Duodenal mucosa (tissue), 2 donors: Measurements from ENCODE around the gene WDFY3.
"Not testable (repeated sequence)": the region's sequence is repeated elsewhere in the genome, so short reads cannot be mapped to it uniquely, and the experiment has no call there.

Experiments
- H3K27ac ChIP-seq: one replicate; pipeline ENCODE4 v1.7.0; 2013; ENCODE audit warnings: low read depth, low read length
- H3K27me3 ChIP-seq, 2 donors: one replicate each; pipeline ENCODE4 v1.7.0; 2013; ENCODE audit warnings: low read length in 2 of 2, control low read depth in 1 of 2; ENCODE audit not compliant: insufficient read depth in 2 of 2, control insufficient read depth in 1 of 2
- H3K36me3 ChIP-seq, 2 donors: one replicate each; pipeline ENCODE4 v1.7.0; 2013; ENCODE audit warnings: low read length in 2 of 2, control low read depth in 1 of 2; ENCODE audit not compliant: insufficient read depth in 2 of 2, control insufficient read depth in 1 of 2
- H3K4me1 ChIP-seq, 2 donors: one replicate each; pipeline ENCODE4 v1.7.0; 2013; ENCODE audit warnings: low read length in 2 of 2, control low read depth in 1 of 2; ENCODE audit not compliant: insufficient read depth in 2 of 2, control insufficient read depth in 1 of 2
- H3K4me3 ChIP-seq, 2 donors: one replicate each; pipeline ENCODE4 v1.7.0; 2013; ENCODE audit warnings: low read length in 2 of 2, low read depth in 1 of 2
- H3K9ac ChIP-seq, 2 donors: one replicate each; pipeline ENCODE4 v1.7.0; 2013; ENCODE audit warnings: low read length in 2 of 2, low read depth in 1 of 2
- H3K9me3 ChIP-seq, 2 donors: one replicate each; pipeline ENCODE4 v1.7.0; 2013; ENCODE audit warnings: low read length in 2 of 2, control low read depth in 1 of 2; ENCODE audit not compliant: control insufficient read depth in 1 of 2

Gene WDFY3

DNA sequence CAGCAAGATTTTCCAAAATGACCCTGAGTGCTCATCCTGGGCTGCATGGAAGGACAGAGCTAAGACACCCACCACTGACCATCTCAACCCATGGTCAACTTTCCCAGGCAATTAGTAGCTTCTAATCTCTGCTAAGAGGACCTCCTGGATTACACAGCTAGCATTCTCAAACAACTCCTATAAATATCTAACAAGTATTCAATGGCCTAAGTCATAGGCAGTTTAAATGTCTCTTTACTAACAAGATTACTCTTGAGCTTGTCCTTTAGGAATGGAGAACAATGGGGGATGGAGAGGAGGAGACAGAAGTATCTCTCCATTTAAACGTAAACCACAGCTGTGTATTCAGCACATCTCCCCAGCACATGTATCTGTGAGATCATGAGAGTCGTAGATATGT lies 118.1 kb downstream of the WDFY3 start:
- Histone ChIP-seq H3K9ac (no peak overlapping the region), H3K9me3 (no peaks in the 10 kb centered on the region), H3K27ac (no peak overlapping the region), H3K36me3 (peaks cover 0 to 4% of the 10 kb centered on the region in 2 donors), H3K4me1 (no peaks in the 10 kb centered on the region), H3K4me3 (no peak overlapping the region), H3K27me3 (no peaks in the 10 kb centered on the region)

DNA sequence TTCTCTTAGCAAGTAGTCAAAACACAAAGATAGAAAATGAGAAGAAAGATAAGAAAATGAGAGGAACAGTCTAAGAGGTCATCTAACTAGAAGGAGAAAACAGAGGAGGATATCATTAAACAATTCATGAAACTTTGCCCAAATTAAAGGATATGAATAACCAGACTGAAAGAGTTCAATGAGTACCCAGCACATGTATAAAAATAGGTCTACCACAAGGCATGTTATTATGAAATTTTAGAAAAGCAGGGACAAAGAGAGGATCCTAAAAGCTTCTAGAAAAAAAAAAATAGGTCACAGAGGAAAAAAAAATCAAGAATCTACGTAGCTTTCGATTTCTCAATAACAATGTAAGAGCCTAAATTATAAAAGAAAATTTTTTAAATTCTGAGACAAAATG lies 118.5 kb downstream of the WDFY3 start:
- Histone ChIP-seq H3K4me1 (no peaks in the 10 kb centered on the region), H3K27me3 (no peaks in the 10 kb centered on the region), H3K27ac (no peak overlapping the region), H3K9me3 (no peaks in the 10 kb centered on the region), H3K36me3 (peaks cover 0 to 4% of the 10 kb centered on the region in 2 donors), H3K4me3 (no peak overlapping the region), H3K9ac (no peak overlapping the region)

DNA sequence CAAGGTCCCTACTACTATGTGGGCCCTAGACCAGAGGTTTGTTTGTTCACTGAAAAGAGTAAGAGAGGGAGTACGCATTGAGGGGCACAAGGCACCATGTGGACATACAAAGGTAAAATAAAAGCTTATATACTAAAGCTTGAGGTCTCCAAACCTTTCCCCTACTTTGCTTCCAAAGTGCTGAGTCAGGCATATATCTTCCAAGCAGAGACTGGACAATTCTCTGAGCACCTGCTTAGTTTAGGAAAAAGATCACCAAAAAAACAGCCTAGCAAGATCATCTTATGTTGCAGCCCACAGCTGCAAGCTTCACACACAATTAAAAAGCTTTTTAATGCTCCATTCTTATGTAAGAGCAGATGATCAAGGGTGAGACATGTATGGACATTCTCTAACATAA lies 119.5 kb downstream of the WDFY3 start:
- Histone ChIP-seq H3K27ac (no peak overlapping the region), H3K27me3 (no peaks in the 10 kb centered on the region), H3K4me3 (no peak overlapping the region), H3K9me3 (no peaks in the 10 kb centered on the region), H3K36me3 (peaks cover 0 to 4% of the 10 kb centered on the region in 2 donors), H3K4me1 (no peaks in the 10 kb centered on the region), H3K9ac (no peak overlapping the region)

DNA sequence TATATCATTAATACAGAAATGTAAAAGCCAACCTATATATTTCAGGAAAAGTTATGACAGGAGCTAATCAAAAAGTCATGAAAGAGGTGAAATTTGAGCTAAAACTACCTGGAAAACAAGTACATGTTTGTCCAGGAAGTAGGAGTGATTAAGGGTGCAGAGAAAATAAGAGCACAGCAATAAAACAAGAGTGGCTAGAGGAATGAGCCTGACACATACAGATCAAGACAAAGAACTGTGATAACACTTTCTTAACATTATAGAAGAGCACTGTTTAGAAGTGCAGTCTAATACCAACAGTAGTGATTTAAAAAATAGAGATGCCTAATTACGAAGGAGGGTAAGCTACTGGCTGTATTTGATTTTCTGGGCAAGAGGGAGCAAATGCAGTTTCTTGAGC lies 125.1 kb downstream of the WDFY3 start:
- Histone ChIP-seq H3K36me3 (peaks cover 0 to 4% of the 10 kb centered on the region in 2 donors), H3K27ac (no peak overlapping the region), H3K4me1 (no peaks in the 10 kb centered on the region), H3K9me3 (no peaks in the 10 kb centered on the region), H3K27me3 (no peaks in the 10 kb centered on the region), H3K4me3 (no peak overlapping the region), H3K9ac (no peak overlapping the region)

DNA sequence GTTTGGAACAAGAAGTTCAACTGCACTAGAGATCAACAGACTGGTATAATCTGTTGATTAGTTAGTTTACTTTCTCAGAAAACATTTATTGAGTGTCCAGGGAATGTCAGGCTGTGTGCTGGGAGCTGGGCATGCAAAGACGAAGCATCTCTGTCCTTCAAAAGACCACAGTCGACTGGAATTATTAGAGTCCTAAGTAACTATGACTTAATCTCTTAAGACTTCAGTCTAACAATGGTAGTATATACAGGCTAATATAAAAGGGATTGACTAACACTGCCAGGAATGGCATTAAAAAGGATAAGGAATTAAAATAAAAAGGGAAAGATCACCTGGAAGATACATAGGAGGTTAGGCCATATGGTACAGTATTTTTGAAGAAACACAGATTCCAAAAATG lies 128.7 kb downstream of the WDFY3 start:
- Histone ChIP-seq H3K27ac (no peak overlapping the region), H3K4me3 (no peak overlapping the region), H3K36me3 (peaks cover 3 to 4% of the 10 kb centered on the region in 2 donors), H3K27me3 (no peaks in the 10 kb centered on the region), H3K9me3 (no peaks in the 10 kb centered on the region), H3K4me1 (no peaks in the 10 kb centered on the region), H3K9ac (no peak overlapping the region)

DNA sequence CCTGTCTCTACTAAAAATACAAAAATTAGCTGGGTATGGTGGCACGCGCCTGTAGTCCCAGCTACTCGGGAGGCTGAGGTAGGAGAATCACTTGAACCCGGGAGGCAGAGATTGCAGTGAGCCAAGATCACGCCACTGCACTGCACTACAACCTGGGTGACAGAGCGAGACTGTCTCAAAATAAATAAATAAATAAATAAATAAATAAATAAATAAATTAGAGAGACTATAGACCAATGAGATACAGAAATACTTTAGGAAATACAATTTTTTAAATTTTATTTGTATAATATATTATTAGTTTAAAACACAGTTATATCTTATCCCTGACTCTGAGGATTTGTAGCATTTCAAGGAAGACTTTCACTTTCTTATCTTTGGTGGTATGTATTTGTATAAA lies 136.9 kb downstream of the WDFY3 start:
- not testable (repeated sequence) for H3K27me3 ChIP-seq, H3K27ac ChIP-seq, H3K36me3 ChIP-seq, H3K4me1 ChIP-seq, H3K9me3 ChIP-seq, H3K9ac ChIP-seq, H3K4me3 ChIP-seq

DNA sequence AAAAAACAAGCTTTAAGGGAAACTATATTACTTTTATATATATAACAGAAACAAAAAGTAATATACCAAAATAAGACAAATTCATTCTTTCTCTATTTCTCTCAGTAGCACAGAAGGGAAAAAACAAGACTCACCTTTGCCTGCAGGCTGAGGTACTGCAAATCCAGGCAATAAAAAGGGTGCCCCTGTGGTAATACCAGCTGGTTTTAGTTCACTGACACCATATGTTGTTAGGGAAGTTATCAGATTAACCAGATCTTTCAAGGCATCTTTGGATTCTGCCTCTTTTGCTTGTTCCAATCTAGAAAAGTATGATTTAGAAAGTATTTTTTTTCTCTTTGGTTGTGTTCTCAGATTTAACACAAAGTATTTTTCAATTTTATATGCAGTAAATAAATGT lies 139.8 kb downstream of the WDFY3 start:
- H3K9ac ChIP-seq: no peak overlapping the region

DNA sequence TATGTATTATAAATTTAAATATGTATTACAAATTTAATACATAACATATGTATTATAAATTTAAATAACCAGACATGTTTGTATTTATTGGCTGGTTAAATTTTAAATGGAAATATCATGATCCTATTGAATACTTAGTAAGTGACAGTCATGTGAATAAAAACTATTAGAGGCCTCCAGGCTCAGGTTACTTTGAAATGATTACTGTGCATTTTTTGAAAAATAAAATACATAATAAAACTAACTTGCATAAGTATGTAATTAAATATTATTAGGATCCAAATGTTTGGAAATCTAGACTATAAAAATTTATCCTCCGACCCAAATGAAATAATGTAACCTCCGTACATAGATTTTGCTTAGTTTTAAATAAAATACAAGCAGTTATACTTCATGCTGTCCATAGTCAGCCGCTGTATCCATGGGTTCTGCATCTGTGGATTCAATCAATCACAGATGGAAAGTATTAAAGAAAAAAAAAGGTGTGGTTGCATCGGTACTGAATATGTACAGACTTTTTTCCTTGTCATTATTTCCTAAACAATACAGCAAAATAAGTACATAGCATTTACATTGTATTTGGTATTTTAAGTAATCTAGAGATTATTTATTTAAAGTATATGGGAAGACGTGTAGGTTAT lies 140.7 kb downstream of the WDFY3 start:
- H3K4me1 ChIP-seq: no peaks in the 10 kb centered on the region
- H3K27ac ChIP-seq: no peak overlapping the region
- no peaks in the 10 kb centered on the region for H3K9me3 ChIP-seq
- no peaks in the 10 kb centered on the region for H3K27me3 ChIP-seq
- no peak overlapping the region for H3K9ac ChIP-seq
- peaks cover 0 to 4% of the 10 kb centered on the region in 2 donors for H3K36me3 ChIP-seq
- H3K4me3 ChIP-seq: no peak overlapping the region

More for the DNA sequence above, 139.8 kb downstream of the WDFY3 start:
- Histone ChIP-seq H3K9me3 (no peaks in the 10 kb centered on the region), H3K27me3 (no peaks in the 10 kb centered on the region), H3K4me3 (no peak overlapping the region), H3K4me1 (no peaks in the 10 kb centered on the region), H3K27ac (no peak overlapping the region), H3K36me3 (no peaks in the 10 kb centered on the region)

DNA sequence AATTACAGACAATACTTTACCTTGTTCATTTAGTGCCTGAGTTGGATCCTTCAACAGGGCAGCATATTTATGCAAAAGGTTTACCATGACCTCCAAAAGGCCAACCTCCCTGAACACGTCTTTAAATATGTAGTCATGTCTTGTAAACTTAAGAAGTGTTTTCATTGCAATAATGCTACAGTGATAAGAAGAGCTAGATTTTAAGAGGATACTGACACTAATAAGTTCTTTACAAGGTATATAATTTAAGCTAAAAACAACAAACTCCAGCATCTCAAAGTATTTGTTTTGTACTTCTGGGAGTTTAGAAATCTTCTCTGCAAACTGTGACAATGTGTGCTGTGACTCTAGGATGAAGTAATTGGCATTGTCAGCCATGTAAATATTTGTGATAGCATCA lies 145.4 kb downstream of the WDFY3 start:
- H3K4me3 ChIP-seq: no peak overlapping the region
- H3K4me1 ChIP-seq: no peaks in the 10 kb centered on the region
- no peak overlapping the region for H3K27ac ChIP-seq
- H3K9ac ChIP-seq: no peak overlapping the region
- H3K36me3 ChIP-seq: peaks cover 0 to 17% of the 10 kb centered on the region in 2 donors
- no peaks in the 10 kb centered on the region for H3K9me3 ChIP-seq
- H3K27me3 ChIP-seq: no peaks in the 10 kb centered on the region

DNA sequence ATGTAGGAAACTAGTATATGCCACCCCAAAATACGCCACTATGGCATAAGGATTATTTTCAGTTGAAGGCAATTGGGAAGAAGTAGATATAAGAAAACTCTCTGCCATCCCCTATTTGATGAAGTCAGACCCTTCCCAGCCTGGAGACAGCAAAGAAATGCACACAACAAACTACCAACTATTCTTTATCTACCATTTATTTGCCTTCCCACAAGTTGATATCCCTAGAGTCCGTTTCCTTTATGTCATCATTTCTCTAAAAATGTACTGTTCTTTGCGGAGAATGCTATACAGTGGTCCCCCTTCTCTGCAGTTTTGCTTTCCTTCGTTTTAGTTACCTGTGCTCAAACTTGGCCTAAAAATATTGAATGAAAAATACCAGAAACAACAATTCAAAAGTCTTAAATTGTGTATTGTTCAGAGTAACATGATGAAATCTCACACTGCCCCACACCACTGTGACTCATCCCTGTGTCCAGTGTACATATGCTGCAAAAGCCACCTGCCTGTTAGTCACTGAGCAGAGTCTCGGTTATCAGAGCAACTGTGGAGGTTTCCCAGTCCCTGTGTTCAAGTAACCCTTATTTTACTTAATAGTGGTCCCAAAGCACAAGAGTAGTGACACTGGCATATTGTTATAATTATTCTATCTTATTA lies 152.3 kb downstream of the WDFY3 start:
- Histone ChIP-seq H3K9me3 (no peaks in the 10 kb centered on the region), H3K27me3 (no peaks in the 10 kb centered on the region), H3K27ac (no peak overlapping the region), H3K4me1 (no peaks in the 10 kb centered on the region), H3K9ac (no peak overlapping the region), H3K4me3 (no peak overlapping the region), H3K36me3 (peaks cover 5 to 9% of the 10 kb centered on the region in 2 donors)
